ENCODE data around the gene U2AF2.
A peak's percentile ranks its signal among the peaks of the same experiment; 100 is the strongest.

The U2AF2 gene

GRCh38 chr19:55644191-55644833, 10.5 kb upstream of the U2AF2 start:
- no peak for DNase-seq

GRCh38 chr19:55644842-55645511, 9.9 kb upstream of the U2AF2 start:
- DNase-seq: no peak

- no peak for DNase-seq
Measured at GRCh38 chr19:55645512-55645881, 9.3 kb upstream of the U2AF2 start.

GRCh38 chr19:55646889-55647731, 7.7 kb upstream of the U2AF2 start:
- DNase-seq: no peak

- DNase-seq: peak; percentile 38
Measured at GRCh38 chr19:55647732-55648584, 6.9 kb upstream of the U2AF2 start, which contains the start of gene CCDC106. Gene CCDC106 (plus strand): TSS chr19:55648212. CDS start chr19:55649047, 835 bp downstream.

- no peak for DNase-seq
Measured at GRCh38 chr19:55648585-55649267, 6.1 kb upstream of the U2AF2 start.

GRCh38 chr19:55649268-55650125, 5.3 kb upstream of the U2AF2 start:
- DNase-seq: no peak

GRCh38 chr19:55650126-55650557, 4.7 kb upstream of the U2AF2 start:
- DNase-seq: no peak

- no peak for DNase-seq
Measured at GRCh38 chr19:55650602-55651230, 4.1 kb upstream of the U2AF2 start.

GRCh38 chr19:55651236-55651635, 3.6 kb upstream of the U2AF2 start:
- no peak for DNase-seq

GRCh38 chr19:55652311-55653128, 2.3 kb upstream of the U2AF2 start:
- DNase-seq: no peak

GRCh38 chr19:55653651-55654322, 1.0 kb upstream of the U2AF2 start:
- peak; percentile 96 for DNase-seq

- peak; percentile 98 for DNase-seq
Measured at GRCh38 chr19:55654323-55654867, 440 bp upstream of the U2AF2 start.

GRCh38 chr19:55655648-55656040, 809 bp downstream of the U2AF2 start:
- no peak for DNase-seq

- DNase-seq: no peak
Measured at GRCh38 chr19:55656552-55656951, 1.7 kb downstream of the U2AF2 start.

GRCh38 chr19:55656988-55657747, 2.3 kb downstream of the U2AF2 start:
- DNase-seq: no peak

GRCh38 chr19:55658846-55659459, 4.1 kb downstream of the U2AF2 start:
- no peak for DNase-seq

GRCh38 chr19:55659822-55660221, 5.0 kb downstream of the U2AF2 start:
- no peak for DNase-seq
